C4-2B (cell line): ENCODE results near the gene RAB31.

ENCODE experiments used
- CTCF ChIP-seq: fragments of 450-650 bp; conservative IDR thresholded peaks from 2 replicates; pipeline ENCODE4 v1.5.1; 2017; ENCODE audit warnings: mild to moderate bottlenecking
- ZFX ChIP-seq: fragments of 450-650 bp; IDR thresholded peaks from 2 replicates; pipeline ENCODE4 v1.6.1; 2017

- TF ChIP-seq CTCF (no peak), ZFX (no peak)
Observed at GRCh38 chr18:9860682-9861081, 152.6 kb downstream of the RAB31 start.
